HepG2 (cell line): Measurements from ENCODE around the gene PPP1R3C. TPM values are rescaled to one million over a fixed set of nuclear protein-coding genes. Genes with fewer than 3 reads are reported as not detected.

Experiments
- ATAC-seq: fragments of 200-7000 bp; cut with Tn5 transposase; 3 replicates; pipeline ENCODE4 v1.9.1; 2020; ENCODE audit warnings: mild to moderate bottlenecking, moderate library complexity
- BruUV-seq: library from RNA; stranded (reverse); fragments of 400-500 nt; replicated peaks from 2 replicates; lab custom pipeline; 2021; lab: Mats Ljungman, UMichigan
- CTCF ChIA-PET: fragments of 300-600 bp; formaldehyde crosslinking; extraction: SDS; loops from one replicate; lab custom pipeline; 2021; ENCODE audit warnings: low total read pairs, inconsistent platforms, low intra/inter-chr PET ratio; lab: Yijun Ruan, JAX
- POLR2A ChIA-PET: fragments of 350-600 bp; sonication (Branson Sonifier 250); formaldehyde crosslinking; loops from one replicate; lab custom pipeline; 2020; ENCODE audit warnings: antibody characterized with exemption, inconsistent platforms; lab: Yijun Ruan, JAX
- DNase-seq: peaks from one replicate; pipeline ENCODE4 v3.0.0-alpha.2; 2015; ENCODE audit warnings: low spot score
- FAIRE-seq: peaks from 3 replicates; lab custom pipeline; 2011; peaks lifted over from hg19 to GRCh38; lab: Jason Lieb, UNC
- H2AFZ ChIP-seq: one replicate; pipeline ENCODE4 v1.6.1; 2011; ENCODE audit warnings: low read length, inconsistent platforms
- H3K27ac ChIP-seq: fragments of 300-600 bp; 3 replicates; pipeline ENCODE4 v1.8.0; 2011; ENCODE audit warnings: mixed run types, mild to moderate bottlenecking, mixed read lengths, low read length, inconsistent platforms; ENCODE audit not compliant: insufficient read depth; ENCODE audit errors: extremely low read length
- H3K27me3 ChIP-seq, 2 experiments: fragments of 200-600 bp in 1 of 2; 2 replicates in 1 of 2; 3 replicates in 1 of 2; pipeline versions ENCODE4 v1.6.0 to v1.8.0; 2011; ENCODE audit warnings: low read length in 2 of 2, mild to moderate bottlenecking in 2 of 2, moderate library complexity in 2 of 2, inconsistent platforms in 1 of 2; ENCODE audit not compliant: insufficient read depth in 2 of 2, control insufficient read depth in 1 of 2
- H3K36me3 ChIP-seq, 2 experiments: fragments of 200-600 bp in 1 of 2; replicated peaks in 1 of 2; 2 replicates in 1 of 2; 3 replicates in 1 of 2; pipeline versions ENCODE4 v1.5.1 to v1.8.0; 2011; ENCODE audit warnings: low read length in 2 of 2, inconsistent platforms in 1 of 2; ENCODE audit not compliant: insufficient read depth in 2 of 2, control insufficient read depth in 1 of 2
- H3K4me1 ChIP-seq: 2 replicates; pipeline ENCODE4 v1.5.1; 2012; ENCODE audit warnings: low read length, inconsistent platforms; ENCODE audit not compliant: insufficient read depth
- H3K4me2 ChIP-seq: 2 replicates; pipeline ENCODE4 v1.6.0; 2011; ENCODE audit warnings: low read depth, low read length, inconsistent platforms
- H3K4me3 ChIP-seq, 3 experiments: fragments of 200-600 bp in 1 of 3; sonication (generic), shearing (Covaris generic) in 1 of 3; replicated peaks in 1 of 3; 2 replicates each; pipeline ENCODE4 v1.5.1; 2011 to 2016; ENCODE audit warnings: low read length in 3 of 3, inconsistent platforms in 2 of 3, low read depth in 2 of 3, mild to moderate bottlenecking in 2 of 3, control low read depth in 1 of 3, mixed read lengths in 1 of 3; ENCODE audit not compliant: insufficient read depth in 1 of 3
- H3K79me2 ChIP-seq: one replicate; pipeline ENCODE4 v1.6.1; 2011; ENCODE audit warnings: low read length, inconsistent platforms; ENCODE audit not compliant: insufficient read depth
- H3K9ac ChIP-seq: 2 replicates; pipeline ENCODE4 v1.6.0; 2011; ENCODE audit warnings: mild to moderate bottlenecking, low read depth, low read length, inconsistent platforms; ENCODE audit not compliant: insufficient read depth
- H3K9me3 ChIP-seq: 2 replicates; pipeline ENCODE4 v1.5.1; 2012; ENCODE audit warnings: mild to moderate bottlenecking, low read length
- H4K20me1 ChIP-seq: 2 replicates; pipeline ENCODE4 v1.6.0; 2011; ENCODE audit warnings: inconsistent platforms, mild to moderate bottlenecking, low read length, moderate library complexity; ENCODE audit not compliant: insufficient read depth
- BCL6 ChIP-seq: IDR thresholded peaks from 2 replicates; pipeline ENCODE4 v1.6.1; 2016; ENCODE audit warnings: missing genetic modification reagents, missing compliant biosample characterization
- FOSL2 ChIP-seq: sonication (generic); formaldehyde crosslinking; IDR thresholded peaks from 2 replicates; pipeline ENCODE4 v1.4.0; 2020; ENCODE audit warnings: missing genetic modification reagents
- RCOR2 ChIP-seq: IDR thresholded peaks from 2 replicates; pipeline ENCODE4 v1.6.1; 2016; ENCODE audit warnings: missing biosample characterization, missing genetic modification reagents
- ZNF549 ChIP-seq: sonication (generic); formaldehyde crosslinking; IDR thresholded peaks from 2 replicates; pipeline ENCODE4 v1.5.0; 2020; ENCODE audit warnings: missing genetic modification reagents
- WGBS: methylation state at CpG from one replicate; pipeline ENCODE4 v1.1.6; 2017; ENCODE audit warnings: low lambda C conversion rate; 5-methylcytosine and 5-hydroxymethylcytosine counted together
- in situ Hi-C: cut with HindIII; loops from 2 replicates; pipeline ENCODE4 v1.10.0; 2017; ENCODE audit warnings: low pct_unique_long_range_greater_than_20kb; ENCODE audit not compliant: extremely low pct_ligation_motif_present
- intact Hi-C: fragments of 100-400 bp; cut with micrococcal nuclease; formaldehyde crosslinking; loops from one replicate; pipeline ENCODE4 v1.10.0; 2022; ENCODE audit not compliant: unreplicated experiment
- polyA plus RNA-seq, 8 experiments: library from polyadenylated mRNA; depleted of rRNA in 3 of 8; stranded (reverse) in 7 of 8; unstranded in 1 of 8; fragments of >200 nt; fragmentation: Illumina TruSeq in 4 of 8; extraction: Trizol in 4 of 8; gene quantifications; 2 replicates each; pipeline versions ENCODE4 v1.2.1 to v1.2.3, GENCODE V29; 2011 to 2016; ENCODE audit warnings: low read depth in 4 of 8, missing spikeins in 1 of 8, mixed read lengths in 1 of 8; ENCODE audit not compliant: insufficient read depth in 1 of 8
- total RNA-seq, 5 experiments: library from RNA; depleted of rRNA; stranded (reverse); fragments of >200 nt; fragmentation: Illumina TruSeq; extraction: Trizol; gene quantifications; 2 replicates each; pipeline ENCODE4 v1.2.3, GENCODE V29; 2016; ENCODE audit warnings: low read depth in 1 of 5
- TF ChIP-seq, protein P1 (sequence below): fragments of 450-650 bp; IDR thresholded peaks from 2 replicates; pipeline ENCODE4 v1.6.1; 2016
- TF ChIP-seq, protein P2 (sequence below): sonication (generic); formaldehyde crosslinking; IDR thresholded peaks from 2 replicates; pipeline ENCODE4 v1.5.0; 2020; ENCODE audit warnings: missing genetic modification reagents, mild to moderate bottlenecking, borderline replicate concordance

The PPP1R3C gene
- total and polyA plus RNA-seq, 2 of the 13 experiments (the other 11 are each of a cell fraction or from before 2014, with no cell fraction given) = 13.3 to 14.8 TPM

DNA sequence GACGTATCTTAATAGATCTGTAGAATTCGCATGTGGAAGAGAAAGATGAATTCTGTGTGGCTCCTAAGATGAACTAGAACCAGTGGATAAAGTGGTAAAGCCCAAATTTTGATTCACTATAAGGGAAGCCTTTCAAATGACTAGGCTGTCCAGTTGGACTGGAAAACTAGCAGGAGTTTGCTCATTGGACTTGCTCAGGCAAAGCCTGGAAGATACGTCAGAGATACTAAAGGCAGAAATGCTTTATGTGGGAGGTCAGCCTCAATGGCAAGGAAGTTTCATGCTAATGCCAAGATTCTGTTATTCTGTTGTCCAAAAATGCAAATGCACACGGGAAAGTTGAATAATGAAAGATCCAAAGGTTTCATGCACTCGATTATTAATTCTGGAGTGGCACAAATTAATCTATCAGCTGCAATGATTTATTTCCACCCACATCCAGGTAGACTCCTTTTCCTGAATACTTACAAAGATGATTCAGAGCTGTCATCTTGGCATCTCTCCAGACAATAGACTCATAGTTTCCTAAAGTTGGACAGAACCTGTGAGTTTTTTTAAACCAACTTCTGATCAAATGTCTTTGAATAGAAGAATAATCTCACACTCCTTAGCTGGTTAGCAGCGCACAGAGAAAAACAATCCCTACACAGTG lies 20.5 kb upstream of the PPP1R3C start:
- H3K9me3 ChIP-seq = no peaks in the 10 kb centered on the region
- no peak overlapping the region for H3K4me3 ChIP-seq
- no peak for ATAC-seq
- intact Hi-C loops = no loop called here
- WGBS = 69% methylated on average over 6 of the region's 6 CpGs
- FAIRE-seq = no peak
- no peaks in the 10 kb centered on the region for H3K4me1 ChIP-seq
- H3K27ac ChIP-seq = no peak overlapping the region
- H2AFZ ChIP-seq = no peak overlapping the region
- H4K20me1 ChIP-seq = no peaks in the 10 kb centered on the region
- H3K79me2 ChIP-seq = no peaks in the 10 kb centered on the region
- in situ Hi-C loops = no loop called here
- no peak overlapping the region for H3K4me2 ChIP-seq
- BruUV-seq = no TSS peak
- CTCF ChIA-PET = no interaction called here
- no peaks in the 10 kb centered on the region for H3K27me3 ChIP-seq
- POLR2A ChIA-PET = no interaction called here
- TF ChIP-seq, protein P1, sequence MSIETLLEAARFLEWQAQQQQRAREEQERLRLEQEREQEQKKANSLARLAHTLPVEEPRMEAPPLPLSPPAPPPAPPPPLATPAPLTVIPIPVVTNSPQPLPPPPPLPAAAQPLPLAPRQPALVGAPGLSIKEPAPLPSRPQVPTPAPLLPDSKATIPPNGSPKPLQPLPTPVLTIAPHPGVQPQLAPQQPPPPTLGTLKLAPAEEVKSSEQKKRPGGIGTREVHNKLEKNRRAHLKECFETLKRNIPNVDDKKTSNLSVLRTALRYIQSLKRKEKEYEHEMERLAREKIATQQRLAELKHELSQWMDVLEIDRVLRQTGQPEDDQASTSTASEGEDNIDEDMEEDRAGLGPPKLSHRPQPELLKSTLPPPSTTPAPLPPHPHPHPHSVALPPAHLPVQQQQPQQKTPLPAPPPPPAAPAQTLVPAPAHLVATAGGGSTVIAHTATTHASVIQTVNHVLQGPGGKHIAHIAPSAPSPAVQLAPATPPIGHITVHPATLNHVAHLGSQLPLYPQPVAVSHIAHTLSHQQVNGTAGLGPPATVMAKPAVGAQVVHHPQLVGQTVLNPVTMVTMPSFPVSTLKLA = no peak
- no peak for TF ChIP-seq ZNF549 (CRISPR knock-in tag)
- TF ChIP-seq, protein P2, sequence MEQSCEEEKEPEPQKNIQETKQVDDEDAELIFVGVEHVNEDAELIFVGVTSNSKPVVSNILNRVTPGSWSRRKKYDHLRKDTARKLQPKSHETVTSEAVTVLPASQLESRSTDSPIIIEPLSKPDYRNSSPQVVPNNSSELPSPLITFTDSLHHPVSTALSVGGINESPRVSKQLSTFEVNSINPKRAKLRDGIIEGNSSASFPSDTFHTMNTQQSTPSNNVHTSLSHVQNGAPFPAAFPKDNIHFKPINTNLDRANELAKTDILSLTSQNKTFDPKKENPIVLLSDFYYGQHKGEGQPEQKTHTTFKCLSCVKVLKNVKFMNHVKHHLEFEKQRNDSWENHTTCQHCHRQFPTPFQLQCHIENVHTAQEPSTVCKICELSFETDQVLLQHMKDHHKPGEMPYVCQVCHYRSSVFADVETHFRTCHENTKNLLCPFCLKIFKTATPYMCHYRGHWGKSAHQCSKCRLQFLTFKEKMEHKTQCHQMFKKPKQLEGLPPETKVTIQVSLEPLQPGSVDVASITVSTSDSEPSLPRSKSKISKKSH = no peak
- TF ChIP-seq, all 625 proteins: peak for 0
- no peaks in the 10 kb centered on the region for H3K36me3 ChIP-seq
- no peak for DNase-seq
- H3K9ac ChIP-seq = no peak overlapping the region

DNA sequence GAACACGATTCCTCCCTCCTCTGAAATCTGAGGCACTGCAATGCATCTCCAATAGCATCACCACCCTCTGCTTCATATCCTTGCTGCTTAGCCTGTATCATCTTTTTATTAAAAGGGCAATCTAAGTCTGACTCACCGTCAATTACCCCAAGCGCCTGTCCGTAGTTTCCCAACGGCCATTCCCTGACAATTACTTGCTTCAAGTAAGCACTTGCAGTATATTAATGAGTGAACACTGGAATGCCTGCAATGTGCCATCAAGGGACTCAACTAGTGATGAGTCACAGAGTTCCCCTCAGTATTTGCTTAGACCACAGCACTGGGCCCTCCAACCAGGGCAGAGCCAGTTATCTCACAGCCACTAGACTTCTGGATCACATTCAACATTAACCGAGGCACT lies 19.5 kb upstream of the PPP1R3C start:
- no peak for FAIRE-seq
- in situ Hi-C loops = no loop called here
- TF ChIP-seq RCOR2 (CRISPR knock-in tag) = no peak
- peak; percentile 77 for TF ChIP-seq FOSL2
- peak; percentile 32; the same call in 1 of the 2 replicates for TF ChIP-seq BCL6
- TF ChIP-seq, all 625 proteins: peak for 2
- Histone ChIP-seq H3K4me3 (no peak overlapping the region), H3K27me3 (no peaks in the 10 kb centered on the region), H3K9ac (no peak overlapping the region), H2AFZ (no peak overlapping the region), H3K79me2 (no peaks in the 10 kb centered on the region), H3K27ac (no peak overlapping the region), H3K4me1 (no peaks in the 10 kb centered on the region), H3K9me3 (no peaks in the 10 kb centered on the region), H3K36me3 (no peaks in the 10 kb centered on the region), H3K4me2 (no peak overlapping the region), H4K20me1 (no peaks in the 10 kb centered on the region)
- BruUV-seq = no TSS peak
- ChIA-PET CTCF (no interaction called here), POLR2A (no interaction called here)
- peak; percentile 69 for ATAC-seq
- WGBS = 12% methylated on average over 6 of the region's 6 CpGs
- intact Hi-C loops = no loop called here
- DNase-seq = peak; percentile 65
